GM12878 (cell line): ENCODE measurements around the gene ROR2. TPM values are rescaled to one million over a fixed set of nuclear protein-coding genes. Genes with fewer than 3 reads are reported as not detected.

ENCODE experiments used
- ATAC-seq: fragments of 200-7000 bp; cut with Tn5 transposase; 3 replicates; pipeline ENCODE4 v1.9.1; 2020; ENCODE audit warnings: mild to moderate bottlenecking, moderate library complexity
- BruUV-seq: library from RNA; stranded (reverse); fragments of 400-500 nt; replicated peaks from 2 replicates; lab custom pipeline; 2021; lab: Mats Ljungman, UMichigan
- CTCF ChIA-PET: fragments of 300-600 bp; sonication (Branson Sonifier 250); formaldehyde crosslinking; extraction: SDS; loops from one replicate; lab custom pipeline; 2021; ENCODE audit warnings: inconsistent platforms; lab: Yijun Ruan, JAX
- POLR2A ChIA-PET: fragments of 350-600 bp; formaldehyde crosslinking; extraction: SDS; loops from one replicate; lab custom pipeline; 2021; ENCODE audit warnings: inconsistent platforms; lab: Charles Lee
- RAD21 ChIA-PET: fragments of 300-600 bp; sonication (Branson Sonifier 250); formaldehyde crosslinking; loops from one replicate; lab custom pipeline; 2023; ENCODE audit warnings: antibody characterized with exemption; ENCODE audit not compliant: unreplicated experiment; lab: Charles Lee
- SMC1A ChIA-PET: fragments of 300-600 bp; sonication (Branson Sonifier 250); formaldehyde crosslinking; loops from one replicate; lab custom pipeline; 2023; ENCODE audit not compliant: unreplicated experiment, uncharacterized antibody; lab: Charles Lee
- DNase-seq: peaks from one replicate; pipeline ENCODE4 v3.0.0-alpha.2; 2011; ENCODE audit warnings: low read depth, low spot score
- FAIRE-seq: peaks from 3 replicates; lab custom pipeline; 2011; peaks lifted over from hg19 to GRCh38; lab: Jason Lieb, UNC
- H2AFZ ChIP-seq: 2 replicates; pipeline ENCODE4 v1.6.0; 2011; ENCODE audit warnings: low read depth, low read length, control low read depth; ENCODE audit not compliant: control insufficient read depth
- H3K27ac ChIP-seq: 2 replicates; pipeline ENCODE4 v1.5.1; 2011; ENCODE audit warnings: control low read depth; ENCODE audit not compliant: control insufficient read depth, insufficient read depth
- H3K27me3 ChIP-seq, 2 experiments: replicated peaks in 1 of 2; 2 replicates each; pipeline versions ENCODE4 v1.6.0 to v1.6.1; 2011; ENCODE audit warnings: low read length in 1 of 2; ENCODE audit not compliant: control insufficient read depth in 2 of 2, insufficient read depth in 2 of 2
- H3K36me3 ChIP-seq, 2 experiments: 2 replicates each; pipeline ENCODE4 v1.5.1; 2011; ENCODE audit warnings: low read length in 1 of 2; ENCODE audit not compliant: control insufficient read depth in 2 of 2, insufficient read depth in 2 of 2
- H3K4me1 ChIP-seq: 2 replicates; pipeline ENCODE4 v1.6.1; 2011; ENCODE audit warnings: mild to moderate bottlenecking, low read length, moderate library complexity, mixed read lengths; ENCODE audit not compliant: control insufficient read depth, insufficient read depth
- H3K4me2 ChIP-seq: 2 replicates; pipeline ENCODE4 v1.6.0; 2011; ENCODE audit warnings: control low read depth; ENCODE audit not compliant: control insufficient read depth, insufficient read depth
- H3K4me3 ChIP-seq: fragments of 200-600 bp; sonication (generic); 2 replicates; pipeline ENCODE4 v1.5.1; 2016
- H3K79me2 ChIP-seq: 2 replicates; pipeline ENCODE4 v1.6.0; 2011; ENCODE audit warnings: low read length; ENCODE audit not compliant: control insufficient read depth, insufficient read depth
- H3K9ac ChIP-seq: 2 replicates; pipeline ENCODE4 v1.8.0; 2011; ENCODE audit warnings: low read length, control low read depth, mixed read lengths; ENCODE audit not compliant: control insufficient read depth, insufficient read depth
- H3K9me3 ChIP-seq: replicated peaks from 3 replicates; pipeline ENCODE4 v1.5.1; 2011; ENCODE audit warnings: mild to moderate bottlenecking, low read length; ENCODE audit not compliant: control insufficient read depth, insufficient read depth
- H4K20me1 ChIP-seq: 2 replicates; pipeline ENCODE4 v1.6.0; 2011; ENCODE audit not compliant: control insufficient read depth, insufficient read depth
- EGR1 ChIP-seq, 2 experiments: IDR thresholded peaks; 1 replicate in 1 of 2; 2 replicates in 1 of 2; pipeline ENCODE4 v1.6.1; 2011 to 2012; ENCODE audit warnings: low read depth in 2 of 2, low read length in 2 of 2, borderline replicate concordance in 1 of 2, mild to moderate bottlenecking in 1 of 2, moderate library complexity in 1 of 2
- ETV6 ChIP-seq, 2 experiments: fragments of 450-650 bp in 1 of 2; IDR thresholded peaks in 1 of 2; conservative IDR thresholded peaks in 1 of 2; 2 replicates each; pipeline ENCODE4 v1.6.1; 2014; ENCODE audit warnings: antibody characterized with exemption in 1 of 2, borderline replicate concordance in 1 of 2, low read depth in 1 of 2, mild to moderate bottlenecking in 1 of 2, moderate library complexity in 1 of 2
- EZH2 ChIP-seq: IDR thresholded peaks from 2 replicates; pipeline ENCODE4 v1.6.1; 2012; ENCODE audit warnings: low read depth, mild to moderate bottlenecking, control low read depth, inconsistent platforms, low read length, borderline replicate concordance; ENCODE audit not compliant: control insufficient read depth
- FOXK2 ChIP-seq: fragments of 450-650 bp; IDR thresholded peaks from 2 replicates; pipeline ENCODE4 v1.6.1; 2017; ENCODE audit warnings: mild to moderate bottlenecking, moderate library complexity
- IKZF1 ChIP-seq: fragments of 450-650 bp; conservative IDR thresholded peaks from 2 replicates; pipeline ENCODE4 v1.6.1; 2017; ENCODE audit warnings: antibody characterized with exemption, mild to moderate bottlenecking
- IRF4 ChIP-seq: IDR thresholded peaks from 2 replicates; pipeline ENCODE4 v1.6.1; 2011; ENCODE audit warnings: low read depth, low read length
- RFX5 ChIP-seq: IDR thresholded peaks from 2 replicates; pipeline ENCODE4 v1.6.1; 2011; ENCODE audit warnings: low read depth, low read length, improper control_type of control experiment
- SMC3 ChIP-seq: IDR thresholded peaks from 2 replicates; pipeline ENCODE4 v1.6.1; 2011; ENCODE audit warnings: low read length, improper control_type of control experiment, borderline replicate concordance
- SUPT20H ChIP-seq: IDR thresholded peaks from 2 replicates; pipeline ENCODE4 v1.6.1; 2011; ENCODE audit warnings: low read depth, mild to moderate bottlenecking, low read length, moderate library complexity, borderline replicate concordance; ENCODE audit not compliant: control insufficient read depth
- SUZ12 ChIP-seq: fragments of 200-600 bp; sonication (generic); IDR thresholded peaks from one replicate; pipeline ENCODE4 v1.6.1; 2018; ENCODE audit warnings: antibody characterized with exemption, mild to moderate bottlenecking; ENCODE audit not compliant: unreplicated experiment
- TCF7 ChIP-seq: IDR thresholded peaks from 2 replicates; pipeline ENCODE4 v1.6.1; 2014; ENCODE audit warnings: antibody characterized with exemption, borderline replicate concordance
- ZNF207 ChIP-seq: fragments of 450-650 bp; IDR thresholded peaks from 2 replicates; pipeline ENCODE4 v1.6.1; 2014; ENCODE audit warnings: antibody characterized with exemption, mild to moderate bottlenecking, borderline replicate concordance
- ZNF217 ChIP-seq: fragments of 450-650 bp; IDR thresholded peaks from 2 replicates; pipeline ENCODE4 v1.6.1; 2017; ENCODE audit warnings: antibody characterized with exemption, mild to moderate bottlenecking
- WGBS: methylation state at CpG from one replicate; pipeline ENCODE4 v1.1.6; 2016; ENCODE audit warnings: low lambda C conversion rate; ENCODE audit not compliant: insufficient replicate concordance, insufficient coverage; ENCODE audit errors: missing lambda C conversion rate; 5-methylcytosine and 5-hydroxymethylcytosine counted together
- in situ Hi-C: fragments of 300-500 bp; cut with MboI; formaldehyde crosslinking; loops from 9 replicates; pipeline ENCODE4 v1.14.3; 2018; ENCODE audit warnings: mixed read lengths
- intact Hi-C: fragments of 100-400 bp; cut with micrococcal nuclease; formaldehyde crosslinking; loops from one replicate; pipeline ENCODE4 v1.14.2; 2022; ENCODE audit not compliant: unreplicated experiment
- polyA plus RNA-seq, 11 experiments: library from polyadenylated mRNA; depleted of rRNA in 4 of 11; unstranded in 6 of 11; stranded (reverse) in 5 of 11; fragments of >200 nt; fragmentation: Nextera tagmentation in 4 of 11; fragmentation: Illumina TruSeq in 1 of 11; extraction: Ambion mirVana in 4 of 11; extraction: Trizol in 1 of 11; gene quantifications; 1 replicate in 1 of 11; 2 replicates in 10 of 11; pipeline versions ENCODE4 v1.2.1 to v1.2.3, GENCODE V29; 2011 to 2016; ENCODE audit warnings: inconsistent platforms in 2 of 11, missing spikeins in 2 of 11, low read depth in 1 of 11
- total RNA-seq, 4 experiments: library from RNA; depleted of rRNA in 3 of 4; stranded (reverse); fragments of >200 nt in 3 of 4; fragmentation: Illumina TruSeq in 1 of 4; extraction: Trizol in 1 of 4; gene quantifications; 2 replicates each; pipeline versions ENCODE4 v1.2.1 to v1.2.3, GENCODE V29; 2013 to 2021

ROR2 gene
- total and polyA plus RNA-seq, 10 of the 15 experiments (the other 5 are each of a cell fraction or from before 2014, with no cell fraction given) = 0.03 to 0.05 TPM; not detected in 8

- POLR2A ChIA-PET = no interaction called here
- Histone ChIP-seq H3K4me2 (no peak overlapping the region), H2AFZ (no peak overlapping the region), H3K36me3 (no peaks in the 10 kb centered on the region), H3K79me2 (no peaks in the 10 kb centered on the region), H3K4me3 (no peak overlapping the region), H3K9ac (no peak overlapping the region), H3K4me1 (no peaks in the 10 kb centered on the region), H3K9me3 (no peaks in the 10 kb centered on the region), H3K27ac (no peak overlapping the region), H3K27me3 (peaks cover 5 to 8% of the 10 kb centered on the region in 2 experiments; a peak in 3 of 4 replicates), H4K20me1 (no peaks in the 10 kb centered on the region)
- ATAC-seq = no peak
- DNase-seq = no peak
- TF ChIP-seq RFX5 = no peak
- TF ChIP-seq EZH2 = no peak
- no peak for TF ChIP-seq ETV6 (conservative IDR thresholded peaks at IDR 0.05 in 1 of 2, IDR thresholded peaks at IDR 0.05 in 1 of 2; ENCODE audit: borderline replicate concordance in 1 of 2, low read depth in 1 of 2)
- no peak for TF ChIP-seq IKZF1
- TF ChIP-seq SUPT20H = no peak
- no peak for TF ChIP-seq SUZ12
- no peak for TF ChIP-seq TCF7
- no peak for TF ChIP-seq FOXK2
- no peak for TF ChIP-seq EGR1 (IDR thresholded peaks at IDR 0.05; ENCODE audit: borderline replicate concordance in 1 of 2, low read depth in 2 of 2, low read length in 2 of 2)
- TF ChIP-seq ZNF217 = no peak
- no peak for TF ChIP-seq SMC3
- no peak for TF ChIP-seq ZNF207
- no peak for TF ChIP-seq IRF4
- FAIRE-seq = no peak
- RAD21 ChIA-PET = no interaction called here
- SMC1A ChIA-PET = no interaction called here
- intact Hi-C loops = no loop called here
- CTCF ChIA-PET = no interaction called here
- no TSS peak for BruUV-seq
- WGBS = 45% methylated on average over 10 of the region's 10 CpGs
- in situ Hi-C loops = no loop called here
These were observed 168.9 kb downstream of the ROR2 start for GRCh38 chr9:91781116-91781515.
